Measurements from ENCODE around the gene ACOT4. TPM values are rescaled to one million over a fixed set of nuclear protein-coding genes. Genes with fewer than 3 reads are reported as not detected.

Gene ACOT4
- total and polyA plus RNA-seq, 2 of the 8 experiments (the other 6 are each of a cell fraction or from before 2014, with no cell fraction given): 0.80 to 1.1 TPM

GRCh38 chr14:73567951-73568885 is 23.5 kb upstream of the ACOT4 start:
- Histone ChIP-seq H2BK120ac (replicated peaks; ENCODE audit: low read depth, low read length) (no peak overlapping the region), H3K79me2 (ENCODE audit: control insufficient read depth in 1 of 2, insufficient read depth in 2 of 2, low read length in 2 of 2) (no peaks in the 10 kb centered on the region), H2AFZ (ENCODE audit: low read length) (no peak overlapping the region), H4K8ac (ENCODE audit: extremely low read depth, insufficient read depth, low read length) (no peak overlapping the region), H3K4me3 (ENCODE audit: extremely low read depth in 1 of 4, insufficient read depth in 2 of 4, low read depth in 3 of 4, low read length in 4 of 4) (peak overlapping the region in 2 of 4 experiments; percentile 49 to 72; a peak in 4 of 8 replicates), H2BK5ac (ENCODE audit: low read depth, low read length) (no peak overlapping the region), H3K9me3 (ENCODE audit: insufficient read depth in 2 of 2, low read depth in 1 of 2, low read length in 1 of 2) (no peaks in the 10 kb centered on the region), H3K27ac (ENCODE audit: low read depth, low read length) (no peak overlapping the region), H3K14ac (ENCODE audit: insufficient read length) (no peak overlapping the region), H4K20me1 (replicated peaks in 1 of 2; ENCODE audit: control insufficient read depth in 1 of 2, insufficient read depth in 2 of 2, low read length in 2 of 2) (no peaks in the 10 kb centered on the region), H3K23ac (ENCODE audit: insufficient read length) (no peak overlapping the region), H3K4ac (replicated peaks; ENCODE audit: insufficient read length, low read depth, low read length) (no peak overlapping the region), H3K36me3 (ENCODE audit: control insufficient read depth in 2 of 4, insufficient read depth in 4 of 4, low read length in 3 of 4) (no peaks in the 10 kb centered on the region), H4K5ac (ENCODE audit: insufficient read length, low read depth, low read length) (no peak overlapping the region), H3K9ac (replicated peaks in 1 of 4; ENCODE audit: extremely low read depth in 1 of 4, low read depth in 3 of 4, low read length in 3 of 4) (no peak overlapping the region), H2BK15ac (ENCODE audit: low read length) (peak overlapping the region; percentile 10; the same call in 1 of the 2 replicates), H3K18ac (ENCODE audit: extremely low read depth, low read length) (no peak overlapping the region; the same call in 1 of the 2 replicates), H3K27me3 (replicated peaks in 1 of 4; ENCODE audit: control insufficient read depth in 3 of 4, extremely low read depth in 1 of 4, insufficient read depth in 3 of 4, low read length in 3 of 4) (no peaks in the 10 kb centered on the region; a peak in 1 of 7 replicates), H3K23me2 (ENCODE audit: low read depth, low read length) (peaks cover 7% of the 10 kb centered on the region; the same call in 1 of the 2 replicates), H3K4me2 (ENCODE audit: insufficient read depth in 1 of 2, low read depth in 2 of 2, low read length in 2 of 2) (peak overlapping the region; percentile 45 to 97; a peak in 3 of 4 replicates), H3K56ac (replicated peaks; ENCODE audit: insufficient read length, low read depth, low read length) (no peak overlapping the region), H2BK20ac (ENCODE audit: low read length) (no peak overlapping the region), H3K79me1 (ENCODE audit: low read depth, low read length) (no peaks in the 10 kb centered on the region), H3K4me1 (replicated peaks in 1 of 4; ENCODE audit: control insufficient read depth in 3 of 4, insufficient read depth in 4 of 4, low read length in 3 of 4) (peaks cover 0 to 5% (median 2%) of the 10 kb centered on the region in 4 experiments; a peak in 2 of 7 replicates), H2BK12ac (ENCODE audit: low read depth, low read length) (no peak overlapping the region; the same call in 1 of the 2 replicates), H2AK5ac (ENCODE audit: low read depth, low read length) (no peak overlapping the region), H4K91ac (replicated peaks; ENCODE audit: insufficient read length, low read length) (no peak overlapping the region)
- FAIRE-seq: no peak
- CTCF ChIA-PET (ENCODE audit: partially characterized antibody): interaction anchor here (0.6 to 5.8 kb wide), 11 partner anchors 10 to 547 kb away, joined by 3 to 22 read pairs (median 3); no protein-coding TSS in a partner anchor
- no peak for DNase-seq (ENCODE audit: low read depth in 1 of 2, low spot score in 2 of 2)
- POLR2A ChIA-PET (ENCODE audit: partially characterized antibody): interaction anchor here (0.6 to 3.5 kb wide), 36 partner anchors 10 to 754 kb away, joined by 3 to 14 read pairs (median 4); partner anchors contain the start of genes ACOT1, ACOT4, DNAL1 and RIOX1
- 91% methylated on average over 16 of the region's 16 CpGs; no CpG with 5 or more reads in 1 of the 2 experiments for WGBS, 2 experiments (ENCODE audit: extremely low coverage in 1 of 2, insufficient coverage in 1 of 2, insufficient read length in 1 of 2, insufficient replicate concordance in 2 of 2, low coverage in 1 of 2, low lambda C conversion rate in 2 of 2, missing lambda C conversion rate in 1 of 2)
- TF ChIP-seq BRCA1 (IDR thresholded peaks at IDR 0.05; ENCODE audit: low read depth, low read length): no peak
- TF ChIP-seq RNF2 (IDR thresholded peaks at IDR 0.05; ENCODE audit: borderline replicate concordance, low read depth, low read length, missing control alignments, poor library complexity, severe bottlenecking): no peak
- no peak for TF ChIP-seq TEAD4 (IDR thresholded peaks at IDR 0.05; ENCODE audit: low read depth, low read length)
- no peak for TF ChIP-seq EP300 (IDR thresholded peaks at IDR 0.05; ENCODE audit: borderline replicate concordance in 1 of 2, low read depth in 2 of 2, low read length in 2 of 2)
- no peak for TF ChIP-seq YY1 (IDR thresholded peaks at IDR 0.05; ENCODE audit: low read depth, low read length)
- TF ChIP-seq POU5F1 (IDR thresholded peaks at IDR 0.05; ENCODE audit: low read depth, low read length): no peak
- no peak for TF ChIP-seq MAFK (IDR thresholded peaks at IDR 0.05; ENCODE audit: low read depth, low read length)
- TF ChIP-seq KDM1A (IDR thresholded peaks at IDR 0.05; ENCODE audit: borderline replicate concordance, low read length): no peak
- TF ChIP-seq SP2 (IDR thresholded peaks at IDR 0.05; ENCODE audit: low read length): no peak

Measured in H1 (cell line).